ENCODE results near the gene B3GNT8.
"Not testable (repeated sequence)": the region's sequence is repeated elsewhere in the genome, so short reads cannot be mapped to it uniquely, and the experiment has no call there.

Gene B3GNT8

DNA sequence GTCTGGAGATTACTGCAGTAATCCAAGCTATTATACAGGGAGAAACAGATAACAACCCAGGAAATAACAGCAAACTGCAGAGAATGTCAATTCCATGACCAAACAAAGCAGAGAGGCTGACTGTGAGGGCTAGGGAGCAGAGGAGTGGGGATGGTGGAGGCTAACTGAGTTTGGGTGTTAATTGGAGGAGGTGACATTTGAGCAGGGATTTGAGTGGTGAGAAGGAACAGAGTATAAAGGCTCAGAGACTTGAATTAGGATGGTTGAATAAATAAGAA is 9.4 kb upstream of the B3GNT8 start:
- no peak for DNase-seq

DNA sequence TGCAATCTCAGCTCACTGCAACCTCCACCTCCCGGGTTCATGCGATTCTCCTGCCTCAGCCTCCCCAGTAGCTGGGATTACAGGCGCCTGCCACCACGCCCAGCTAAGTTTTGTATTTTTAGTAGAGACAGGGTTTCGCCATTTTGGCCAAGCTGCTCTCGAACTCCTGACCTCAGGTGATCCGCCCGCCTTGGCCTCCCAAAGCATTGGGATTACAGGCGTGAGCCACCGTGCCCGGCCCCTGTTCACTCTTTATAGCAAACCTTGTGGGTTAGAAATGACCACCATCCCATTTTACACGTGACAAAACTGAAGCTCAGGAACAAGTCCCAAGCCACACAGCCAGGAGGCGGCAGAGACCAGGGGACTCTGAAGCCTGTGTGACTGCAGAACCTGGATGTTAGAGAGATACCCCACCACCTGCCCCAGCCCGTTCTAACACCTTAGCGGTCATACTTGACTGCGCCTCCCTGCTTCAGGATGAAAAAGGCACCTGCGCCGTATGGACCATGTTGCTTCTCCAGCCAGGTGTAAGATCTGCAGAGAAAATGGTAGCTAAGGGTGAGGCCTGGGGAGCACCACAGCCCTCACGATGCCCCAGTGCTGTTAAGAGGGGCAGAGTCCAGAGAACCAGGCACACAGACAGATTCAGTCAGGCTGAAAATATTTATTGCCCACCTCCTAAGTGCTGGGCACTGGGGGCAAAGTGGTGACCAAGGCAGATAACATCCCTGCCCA is 8.9 kb upstream of the B3GNT8 start:
- DNase-seq, result no peak

DNA sequence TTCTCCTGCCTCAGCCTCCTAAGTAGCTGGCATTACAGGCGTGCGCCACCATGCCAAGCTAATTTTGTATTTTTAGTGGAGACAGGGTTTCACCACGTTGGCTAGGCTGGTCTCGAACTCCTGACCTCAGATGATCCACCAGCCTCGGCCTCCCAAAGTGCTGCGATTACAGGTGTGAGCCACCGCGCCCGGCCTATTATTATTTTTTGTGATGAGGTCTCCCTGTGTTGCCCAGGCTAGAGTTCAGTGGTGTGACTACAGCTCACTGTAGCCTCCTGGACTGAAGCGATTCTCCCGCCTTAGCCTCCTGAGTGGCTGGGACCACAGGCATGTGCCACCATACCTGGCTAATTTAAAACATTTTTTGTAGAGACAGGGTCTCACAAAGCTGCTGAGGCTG is 8.2 kb upstream of the B3GNT8 start:
- not testable (repeated sequence) for DNase-seq

DNA sequence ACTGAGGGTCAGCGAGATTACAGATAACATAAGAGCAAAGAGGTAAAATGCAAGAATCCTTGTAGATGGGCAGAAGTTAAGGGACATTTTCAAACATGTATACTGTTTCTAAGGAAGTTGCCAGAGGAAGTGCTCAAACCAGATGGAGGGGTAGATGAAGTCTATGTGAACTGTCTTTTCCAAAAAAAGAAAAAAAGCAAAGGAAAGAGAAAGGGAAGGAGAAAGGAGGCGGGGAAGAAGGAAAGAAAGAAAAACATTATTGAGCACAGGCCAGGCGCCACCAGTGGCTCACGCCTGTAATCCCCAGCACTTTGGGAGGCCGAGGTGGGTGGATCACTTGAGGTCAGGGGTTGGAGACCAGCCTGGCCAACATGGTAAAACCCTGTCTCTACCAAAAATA is 7.3 kb upstream of the B3GNT8 start:
- DNase-seq, result no peak

DNA sequence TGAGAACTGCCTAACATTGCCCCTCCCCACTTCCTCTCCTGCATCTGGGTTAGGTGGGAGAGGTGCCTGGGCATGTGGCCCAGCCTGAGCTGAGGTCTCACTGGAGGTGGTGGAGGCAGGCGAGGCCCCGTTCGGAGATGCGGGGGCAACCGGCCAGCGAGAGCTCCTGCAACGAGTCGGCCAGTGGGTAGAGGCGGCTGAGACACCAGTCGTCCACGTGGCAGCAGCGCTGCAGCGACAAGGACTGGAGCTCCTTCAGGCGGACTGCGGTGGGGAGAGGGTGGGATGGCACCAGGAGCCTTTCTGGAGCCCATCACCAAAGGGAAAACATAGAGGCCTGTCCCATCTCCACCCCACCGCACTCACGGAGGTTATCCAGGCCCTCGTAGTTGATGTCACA is 6.0 kb upstream of the B3GNT8 start:
- no peak for DNase-seq

DNA sequence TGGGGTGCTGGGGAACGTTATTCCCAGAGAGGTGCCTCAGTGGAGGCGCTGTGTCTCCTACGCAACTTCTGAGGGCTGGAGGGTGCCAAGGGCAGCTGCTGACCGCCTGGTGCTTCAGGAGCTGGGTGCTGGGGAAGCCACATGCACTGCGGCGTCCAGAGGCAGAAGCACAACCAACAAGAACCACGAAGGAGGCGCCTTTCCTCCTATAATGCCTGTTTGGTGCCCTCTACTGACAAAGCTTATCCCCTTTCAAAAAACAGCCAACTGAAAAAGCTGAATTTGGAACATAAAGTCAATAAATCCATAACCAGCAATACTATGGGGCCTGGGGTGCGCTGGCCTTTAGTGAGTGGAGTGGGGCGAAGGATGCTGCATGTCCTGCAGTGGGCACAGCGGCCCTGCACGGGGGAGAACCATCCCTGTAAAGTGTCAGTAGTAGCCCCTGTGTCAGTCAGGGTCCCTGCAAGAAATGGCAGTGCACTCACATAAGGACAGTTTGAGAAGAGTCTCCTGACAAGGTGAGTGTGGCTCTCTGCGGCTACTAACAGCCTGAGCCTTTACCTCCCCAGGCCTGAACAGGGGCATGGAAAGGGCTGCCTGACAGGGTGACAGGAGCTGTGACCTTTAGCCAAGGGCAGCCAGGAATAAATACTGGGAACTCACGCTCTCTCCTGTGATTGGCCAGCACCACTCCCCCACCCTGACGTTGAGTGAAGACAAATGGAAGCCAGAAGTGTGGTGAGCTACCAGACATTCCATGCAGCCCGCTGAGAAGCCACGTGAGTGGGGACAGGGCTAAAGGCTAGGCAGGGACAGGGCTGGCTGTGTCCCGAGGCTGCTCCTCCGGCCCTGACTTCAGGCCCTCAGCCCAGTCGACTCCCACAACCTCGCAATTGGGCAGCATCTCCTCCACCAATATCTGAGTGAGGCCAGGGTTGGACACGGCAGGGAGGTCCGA is 4.5 kb upstream of the B3GNT8 start:
- no peak for DNase-seq

DNA sequence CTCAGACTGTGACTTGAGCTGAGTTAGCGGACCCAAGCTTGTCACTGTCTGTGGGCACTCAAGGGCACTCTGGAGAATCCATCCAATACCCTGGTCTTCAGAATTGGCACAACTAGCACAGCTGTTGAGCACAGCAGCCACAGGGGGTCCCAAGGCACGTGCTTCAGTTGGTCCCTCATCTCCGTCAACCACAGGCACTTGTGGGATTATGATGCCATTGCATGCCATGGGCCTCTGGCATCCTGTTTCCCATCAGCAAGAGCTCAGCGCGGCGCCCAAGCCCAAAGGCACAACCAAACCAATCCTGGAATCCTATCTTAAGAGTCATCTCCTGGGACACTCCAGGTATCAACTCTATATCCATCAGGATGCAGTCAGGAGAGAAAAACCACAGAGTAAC is 3.7 kb upstream of the B3GNT8 start:
- no peak for DNase-seq

DNA sequence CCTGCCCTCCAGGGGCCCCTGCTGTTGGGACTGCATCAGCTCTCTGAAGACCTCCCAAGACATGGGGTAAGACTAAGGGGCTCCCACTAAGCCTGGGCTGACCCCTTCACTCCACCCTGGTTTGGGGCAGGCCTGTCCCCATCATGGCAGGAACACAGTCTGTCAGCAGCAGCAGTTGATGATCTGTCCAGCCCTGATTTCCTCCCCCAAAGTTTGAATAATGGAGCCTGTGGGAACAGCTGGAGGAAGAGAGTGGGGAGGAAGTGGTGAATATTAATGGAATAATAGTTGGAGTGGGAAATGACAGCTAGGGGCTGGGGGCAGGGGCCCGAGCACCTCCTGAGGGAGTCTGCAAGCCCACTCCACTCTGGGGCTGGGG is 1.3 kb upstream of the B3GNT8 start:
- no peak for DNase-seq

DNA sequence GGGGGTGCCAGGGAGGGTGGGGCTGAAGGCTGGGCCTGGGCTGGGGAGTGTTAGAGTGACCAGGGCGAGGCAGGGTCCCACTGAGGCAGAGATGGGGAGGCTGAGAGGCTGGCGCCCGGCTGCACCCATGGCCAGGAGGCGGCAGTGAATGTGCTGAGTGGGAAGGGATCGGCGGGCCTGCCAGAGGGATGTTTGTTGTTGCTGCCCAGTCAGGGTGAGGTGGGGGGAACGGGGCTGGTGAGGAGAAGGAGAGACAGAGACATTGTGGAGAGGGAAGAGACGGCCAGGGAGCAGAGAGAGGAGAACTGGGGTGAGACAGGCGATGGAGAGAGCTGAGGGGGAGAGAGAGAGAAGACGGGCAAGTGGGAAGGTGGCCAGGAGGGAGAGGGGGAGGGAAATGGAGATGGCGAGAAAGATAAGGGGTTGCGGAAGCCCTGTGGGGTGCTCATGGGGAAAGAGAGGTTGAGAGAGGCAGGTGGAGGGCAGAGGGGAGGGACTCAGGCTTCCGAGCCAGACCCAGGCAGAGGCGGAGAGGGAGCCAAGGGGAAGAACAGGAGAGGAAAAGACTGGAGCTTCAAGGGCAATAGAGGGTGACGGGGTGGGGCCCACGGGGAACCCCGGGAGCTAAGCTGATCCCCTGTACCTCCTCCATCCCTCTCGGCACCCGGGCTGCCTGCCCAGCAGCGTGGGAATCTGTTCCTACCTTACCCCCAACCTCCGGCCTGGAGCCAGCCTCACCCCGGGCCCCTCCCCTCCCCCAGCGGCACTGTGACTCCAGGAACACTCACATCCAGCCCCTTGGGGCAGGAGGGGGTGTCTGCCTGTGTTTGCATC is 690 bp upstream of the B3GNT8 start:
- DNase-seq, result peak; percentile 32

DNA sequence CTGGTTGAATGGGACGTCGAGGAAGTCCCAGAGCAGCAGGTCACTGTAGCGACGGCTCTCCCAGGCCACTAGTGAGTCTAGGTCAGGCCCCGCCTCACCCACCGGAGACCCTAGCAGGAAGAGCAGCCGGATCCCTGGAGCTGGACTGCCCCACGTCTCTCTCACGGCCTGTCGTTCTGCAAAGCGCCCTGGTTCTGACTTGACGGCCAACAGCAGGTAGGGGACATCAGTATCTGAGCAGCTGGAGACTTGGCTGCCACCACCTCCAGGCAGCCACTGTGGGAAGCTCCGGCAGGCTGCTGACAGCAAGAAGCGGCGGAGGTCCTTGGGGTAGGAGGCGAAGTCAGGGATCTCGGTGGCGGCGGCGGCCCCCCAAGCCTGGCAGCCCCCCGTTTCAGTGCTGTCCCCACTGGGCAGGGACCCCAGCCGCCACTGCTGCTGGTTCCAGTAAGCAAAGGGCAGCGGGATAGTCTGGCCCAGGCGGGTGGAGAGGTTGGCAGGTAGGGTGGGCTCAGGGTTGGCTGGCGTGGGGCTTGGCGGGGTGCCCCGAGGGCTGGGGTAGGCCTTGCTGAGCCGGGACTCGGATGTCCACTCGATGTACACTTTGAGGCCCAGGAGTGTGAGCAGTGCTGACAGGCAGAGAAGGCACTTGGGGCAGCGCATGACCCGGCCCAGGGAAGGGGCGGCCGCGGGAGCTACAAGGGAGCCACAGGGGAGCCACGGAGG is 895 bp downstream of the B3GNT8 start:
- no peak for DNase-seq

DNA sequence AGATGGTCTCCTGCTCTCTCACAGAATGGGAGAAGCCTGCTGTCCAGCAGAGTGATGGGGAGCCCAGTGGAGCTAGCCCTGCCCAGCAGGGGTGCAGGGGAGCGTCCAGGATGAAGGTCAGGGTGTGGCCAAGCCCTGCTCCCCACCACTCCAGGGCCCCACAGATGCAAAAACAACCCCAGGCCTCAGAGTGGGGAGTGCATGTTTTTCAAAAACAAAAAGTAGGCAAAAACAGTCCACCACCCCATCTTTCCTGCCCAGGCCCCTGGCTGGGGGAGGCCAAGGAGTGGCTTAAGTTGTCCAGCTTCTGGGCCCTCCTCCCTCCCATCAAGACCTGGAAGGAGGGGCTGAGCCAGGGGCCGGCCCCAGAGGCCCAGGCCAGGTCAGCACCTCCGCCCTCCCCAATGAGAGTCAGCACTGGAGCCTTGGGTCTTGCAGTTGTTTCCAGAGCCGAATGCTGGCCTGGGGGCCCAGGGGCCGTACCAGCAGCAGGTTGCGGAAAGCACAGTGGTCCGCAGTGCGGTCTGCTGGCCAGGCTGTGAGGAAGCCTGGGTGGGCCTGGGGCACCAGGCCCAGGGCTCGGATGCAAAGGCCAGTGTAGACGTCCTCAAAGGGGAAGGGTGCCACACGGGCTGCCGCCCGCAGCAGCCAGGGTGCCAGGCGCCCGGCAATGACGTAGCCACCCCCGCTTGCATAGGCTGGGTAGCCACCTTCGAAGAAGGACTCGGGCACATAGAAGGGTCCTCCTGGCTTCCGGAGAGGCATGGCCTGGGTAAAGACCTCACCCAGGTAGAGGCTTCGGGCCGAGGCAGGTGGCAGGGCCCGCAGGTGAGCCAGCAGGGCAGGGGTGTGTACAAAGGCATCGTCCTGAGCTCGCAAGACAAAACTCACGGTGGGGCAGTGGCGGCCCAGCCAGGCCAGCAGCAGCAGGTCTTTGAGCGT is 1.7 kb downstream of the B3GNT8 start:
- DNase-seq, result no peak

DNA sequence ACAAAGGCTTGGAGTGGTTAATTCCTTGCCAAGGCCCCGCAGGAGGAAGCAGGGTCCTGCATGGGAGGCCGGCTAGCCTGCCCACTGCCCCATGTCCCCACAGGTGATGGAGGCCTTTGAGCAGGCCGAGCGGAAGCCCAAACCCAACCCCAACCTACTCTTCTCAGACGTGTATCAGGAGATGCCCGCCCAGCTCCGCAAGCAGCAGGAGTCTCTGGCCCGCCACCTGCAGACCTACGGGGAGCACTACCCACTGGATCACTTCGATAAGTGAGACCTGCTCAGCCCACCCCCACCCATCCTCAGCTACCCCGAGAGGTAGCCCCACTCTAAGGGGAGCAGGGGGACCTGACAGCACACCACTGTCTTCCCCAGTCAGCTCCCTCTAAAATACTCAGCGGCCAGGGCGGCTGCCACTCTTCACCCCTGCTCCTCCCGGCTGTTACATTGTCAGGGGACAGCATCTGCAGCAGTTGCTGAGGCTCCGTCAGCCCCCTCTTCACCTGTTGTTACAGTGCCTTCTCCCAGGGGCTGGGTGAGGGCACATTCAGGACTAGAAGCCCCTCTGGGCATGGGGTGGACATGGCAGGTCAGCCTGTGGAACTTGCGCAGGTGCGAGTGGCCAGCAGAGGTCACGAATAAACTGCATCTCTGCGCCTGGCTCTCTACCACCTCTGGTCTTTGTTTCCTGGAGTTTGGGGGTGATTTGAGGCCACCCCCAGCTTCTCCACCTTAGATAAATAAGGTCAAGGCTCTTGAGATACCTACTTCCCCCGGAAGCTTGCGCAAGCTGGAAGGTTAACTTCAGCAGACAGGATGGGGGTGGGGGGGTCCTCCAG is 2.6 kb downstream of the B3GNT8 start:
- no peak for DNase-seq

DNA sequence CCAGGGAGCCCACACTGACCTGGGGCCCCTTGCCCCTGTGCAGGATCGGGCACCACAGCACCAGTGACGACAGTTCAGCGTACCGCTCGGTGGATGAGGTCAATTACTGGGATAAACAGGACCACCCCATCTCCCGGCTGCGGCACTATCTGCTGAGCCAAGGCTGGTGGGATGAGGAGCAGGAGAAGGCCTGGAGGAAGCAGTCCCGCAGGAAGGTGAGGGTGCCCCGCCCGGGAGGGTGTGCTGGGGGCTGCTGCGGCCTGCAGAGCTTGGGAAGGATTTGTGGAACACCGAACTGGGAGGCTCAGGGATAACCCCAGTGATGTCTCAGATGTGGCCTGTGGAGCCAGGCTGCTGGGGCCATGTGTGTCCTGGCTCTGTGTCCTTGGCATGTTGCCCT is 4.2 kb downstream of the B3GNT8 start:
- DNase-seq, result no peak

DNA sequence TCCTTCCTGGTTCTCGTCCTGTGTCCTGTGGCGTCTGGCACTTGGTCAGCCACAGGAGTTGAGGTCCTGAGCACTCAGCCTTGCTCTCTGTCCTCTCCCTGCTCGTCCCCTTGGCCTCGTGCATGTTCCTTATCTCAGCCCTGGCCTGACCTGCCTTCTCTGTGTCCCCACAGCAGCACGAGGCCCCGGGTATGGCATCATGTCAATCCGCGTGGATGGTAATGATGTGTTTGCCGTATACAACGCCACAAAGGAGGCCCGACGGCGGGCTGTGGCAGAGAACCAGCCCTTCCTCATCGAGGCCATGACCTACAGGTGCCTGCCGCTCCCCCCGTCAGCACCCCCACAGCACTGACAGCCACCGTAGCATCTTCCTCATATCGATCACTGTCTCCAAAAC is 4.7 kb downstream of the B3GNT8 start:
- no peak for DNase-seq

DNA sequence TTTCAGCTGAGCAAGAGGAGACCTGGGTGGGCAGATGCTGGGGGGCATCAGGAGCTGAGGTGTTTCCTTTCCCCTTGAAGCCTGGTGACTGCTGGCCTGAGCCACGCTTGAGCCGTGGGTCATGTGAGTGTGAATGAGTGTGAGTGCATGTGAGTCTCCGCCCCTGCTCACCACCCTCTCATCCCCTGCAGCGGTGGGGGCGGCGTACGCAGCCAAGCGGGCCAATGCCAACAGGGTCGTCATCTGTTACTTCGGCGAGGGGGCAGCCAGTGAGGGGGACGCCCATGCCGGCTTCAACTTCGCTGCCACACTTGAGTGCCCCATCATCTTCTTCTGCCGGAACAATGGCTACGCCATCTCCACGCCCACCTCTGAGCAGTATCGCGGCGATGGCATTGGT is 5.2 kb downstream of the B3GNT8 start:
- DNase-seq, result no peak

DNA sequence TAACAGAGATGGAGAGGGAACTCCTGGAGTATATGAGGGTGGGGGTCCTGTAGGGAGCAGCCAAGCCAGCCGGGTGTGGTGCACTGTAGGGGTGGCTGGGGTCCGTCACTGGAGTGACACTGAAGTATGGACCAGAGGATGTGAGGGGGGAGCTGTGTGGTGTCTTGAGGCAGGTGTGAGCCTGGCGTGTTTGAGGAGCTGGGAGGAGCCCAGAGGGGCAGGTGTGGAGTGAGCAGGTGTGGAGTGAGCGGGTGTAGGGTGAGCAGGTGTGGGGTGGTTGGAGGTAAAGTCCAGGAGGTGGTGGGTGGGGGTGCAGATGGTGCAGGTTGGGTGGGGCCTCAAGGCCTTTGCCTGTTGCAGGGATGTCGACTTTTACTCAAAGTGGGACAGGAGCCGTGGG is 5.9 kb downstream of the B3GNT8 start:
- no peak for DNase-seq

DNA sequence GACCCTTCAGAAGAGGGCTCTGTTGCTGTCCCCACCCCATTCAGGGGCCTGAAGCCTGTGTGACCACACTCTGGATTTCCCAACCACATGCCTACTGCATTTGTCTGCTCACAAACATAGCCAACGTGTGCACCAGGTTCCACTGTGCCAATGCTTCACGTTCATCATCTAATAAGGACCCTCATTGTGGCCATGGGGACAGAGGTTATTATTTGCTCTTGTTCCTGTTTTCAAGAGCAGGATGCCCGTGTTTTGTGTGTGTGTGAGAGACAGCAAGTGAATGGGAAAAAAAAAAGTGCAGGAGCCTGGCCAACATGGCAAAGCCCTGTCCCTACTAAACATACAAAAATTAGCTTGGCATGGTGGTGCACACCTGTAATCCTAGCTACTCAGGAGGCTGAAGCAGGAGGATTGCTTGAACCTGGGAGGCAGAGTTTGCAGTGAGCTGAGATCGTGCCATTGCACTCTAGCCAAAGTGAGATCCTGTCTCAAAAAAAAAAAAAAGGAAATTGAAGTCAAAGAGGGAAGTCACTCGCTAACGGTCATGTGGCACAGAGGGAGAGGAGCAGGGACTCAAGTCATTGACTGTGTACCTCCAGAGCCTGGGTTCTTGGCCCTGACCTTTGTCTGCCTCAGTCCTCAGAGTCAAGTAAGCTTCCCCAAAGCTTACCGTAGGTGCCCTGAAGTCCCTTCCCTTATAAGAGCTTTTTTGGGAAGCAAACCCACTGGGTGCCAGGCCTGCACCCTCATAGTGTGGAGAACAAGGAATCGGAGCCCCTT is 6.9 kb downstream of the B3GNT8 start:
- DNase-seq, result no peak

DNA sequence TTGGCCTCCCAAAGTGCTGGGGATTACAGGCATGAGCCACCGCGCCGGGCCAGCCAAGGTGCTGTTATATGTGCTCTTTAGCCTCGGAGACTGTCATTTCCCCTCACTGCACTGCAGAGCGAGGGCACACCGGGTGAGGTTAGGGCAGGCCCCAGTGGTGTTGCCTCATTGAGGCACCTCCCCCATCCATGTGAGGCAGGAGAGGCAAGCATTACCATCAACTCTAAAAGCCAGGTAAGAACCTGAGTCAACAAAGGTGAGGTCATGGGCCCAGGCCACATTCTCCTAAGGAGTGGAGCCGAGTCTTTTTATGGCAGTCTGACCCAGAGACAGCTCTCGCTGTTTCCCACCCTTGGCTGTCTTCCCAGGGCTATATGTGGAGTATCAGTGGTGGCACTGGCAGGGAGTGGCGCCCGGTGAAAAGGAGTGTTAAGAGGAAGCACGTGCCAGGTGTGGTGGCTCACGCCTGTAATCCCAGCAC is 10.9 kb downstream of the B3GNT8 start:
- no peak for DNase-seq

DNA sequence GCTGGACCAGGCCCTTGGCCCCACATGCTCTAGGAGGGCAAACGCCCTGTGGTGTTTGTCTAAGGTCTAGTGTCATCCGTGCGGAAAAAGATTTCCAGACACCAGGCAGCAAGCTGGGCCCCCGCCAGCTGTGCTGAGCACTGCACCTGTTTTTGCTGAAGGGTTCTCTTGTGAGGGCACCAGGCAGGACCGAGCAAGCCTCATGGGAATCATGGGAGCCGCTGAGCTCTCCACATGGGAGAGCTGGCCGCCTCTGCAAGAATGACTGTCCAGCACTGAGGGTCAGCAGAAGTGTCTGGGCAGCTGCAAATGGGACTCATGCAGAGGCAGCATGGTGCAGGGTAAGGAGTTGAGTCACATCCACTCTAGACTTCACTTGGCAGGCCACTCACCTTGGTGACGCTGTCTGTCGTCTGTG is 12.0 kb downstream of the B3GNT8 start:
- no peak for DNase-seq

DNA sequence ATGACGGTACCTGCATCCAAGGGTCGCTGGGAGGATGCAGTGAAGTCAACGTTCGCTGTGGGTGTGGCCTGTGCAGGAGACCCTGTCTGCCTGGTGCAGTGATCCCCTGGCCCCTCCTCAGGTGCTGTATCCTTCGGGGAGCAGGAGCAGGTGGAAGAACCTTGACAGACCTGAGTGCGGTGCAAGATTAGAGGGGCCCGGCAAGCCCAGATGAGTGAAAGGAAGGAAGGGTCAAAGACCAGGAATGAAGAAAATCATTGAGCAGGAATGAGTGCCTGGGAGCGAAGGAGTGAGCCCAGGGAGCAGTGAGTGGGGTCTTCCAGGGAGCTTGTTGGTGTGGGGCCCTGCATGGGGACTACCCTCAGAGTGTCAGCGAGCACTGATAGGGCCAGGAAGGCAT is 12.7 kb downstream of the B3GNT8 start:
- no peak for DNase-seq
